Ishikawa (cell line): ENCODE results near the gene EDN1.

Experiments
- CREB1 ChIP-seq: IDR thresholded peaks from 2 replicates; pipeline ENCODE4 v1.6.1; 2012; ENCODE audit warnings: low read depth
- EGR1 ChIP-seq: IDR thresholded peaks from 2 replicates; pipeline ENCODE4 v1.6.1; 2012
- EP300 ChIP-seq: IDR thresholded peaks from 2 replicates; pipeline ENCODE4 v1.6.1; 2012; ENCODE audit warnings: borderline replicate concordance
- MAX ChIP-seq: IDR thresholded peaks from 2 replicates; pipeline ENCODE4 v1.6.1; 2012
- NFIC ChIP-seq: IDR thresholded peaks from 2 replicates; pipeline ENCODE4 v1.6.1; 2012
- RAD21 ChIP-seq: IDR thresholded peaks from 2 replicates; pipeline ENCODE4 v1.6.1; 2012; ENCODE audit warnings: low read depth
- TAF1 ChIP-seq: IDR thresholded peaks from 2 replicates; pipeline ENCODE4 v1.6.1; 2012; ENCODE audit warnings: low read depth, mild to moderate bottlenecking
- TCF12 ChIP-seq: IDR thresholded peaks from 2 replicates; pipeline ENCODE4 v1.6.1; 2012; ENCODE audit warnings: low read depth
- YY1 ChIP-seq: IDR thresholded peaks from 2 replicates; pipeline ENCODE4 v1.6.1; 2012; ENCODE audit warnings: low read depth
- TF ChIP-seq, protein P1 (sequence below): IDR thresholded peaks from 2 replicates; pipeline ENCODE4 v1.6.1; 2012; ENCODE audit warnings: low read depth, mild to moderate bottlenecking
- TF ChIP-seq, protein P2 (sequence below): IDR thresholded peaks from 2 replicates; pipeline ENCODE4 v1.6.1; 2012

DNA sequence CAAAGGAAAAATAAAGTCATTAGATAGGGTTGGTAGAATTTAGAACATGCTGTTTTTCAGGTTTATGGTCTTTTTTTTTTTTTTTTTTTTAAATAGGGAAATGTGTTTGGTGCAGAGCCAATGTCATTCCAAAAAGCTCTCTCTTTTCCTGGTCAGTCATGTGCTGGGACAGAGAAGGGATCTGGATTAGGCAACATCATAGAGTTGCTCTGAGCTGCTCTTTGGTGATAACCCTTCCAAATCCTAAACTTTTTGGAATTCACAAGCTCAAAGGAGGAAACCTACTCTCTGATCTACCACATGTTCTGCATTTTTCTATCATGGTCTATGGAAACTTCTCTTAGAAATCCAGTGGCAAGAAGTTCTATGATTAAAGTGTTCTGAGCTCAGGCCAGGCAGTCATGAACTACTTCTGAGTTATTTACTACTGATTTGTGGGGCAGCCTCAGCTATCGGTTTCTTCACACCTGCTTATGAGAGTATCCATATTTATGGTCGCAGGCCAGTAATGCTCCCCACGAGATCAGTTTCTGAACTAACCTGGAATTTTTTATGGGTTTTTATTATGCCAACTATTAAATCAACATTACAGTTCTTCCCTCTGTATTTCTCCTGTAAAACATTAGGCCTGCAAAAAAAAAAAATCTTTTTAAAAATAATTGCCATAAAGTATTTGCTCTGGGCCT, 4.8 kb downstream of the EDN1 start:
- TF ChIP-seq CREB1 (no peak), NFIC (no peak), TCF12 (no peak), EGR1 (no peak), YY1 (no peak), RAD21 (no peak), EP300 (no peak), MAX (no peak), TAF1 (no peak)
- TF ChIP-seq, protein P1, sequence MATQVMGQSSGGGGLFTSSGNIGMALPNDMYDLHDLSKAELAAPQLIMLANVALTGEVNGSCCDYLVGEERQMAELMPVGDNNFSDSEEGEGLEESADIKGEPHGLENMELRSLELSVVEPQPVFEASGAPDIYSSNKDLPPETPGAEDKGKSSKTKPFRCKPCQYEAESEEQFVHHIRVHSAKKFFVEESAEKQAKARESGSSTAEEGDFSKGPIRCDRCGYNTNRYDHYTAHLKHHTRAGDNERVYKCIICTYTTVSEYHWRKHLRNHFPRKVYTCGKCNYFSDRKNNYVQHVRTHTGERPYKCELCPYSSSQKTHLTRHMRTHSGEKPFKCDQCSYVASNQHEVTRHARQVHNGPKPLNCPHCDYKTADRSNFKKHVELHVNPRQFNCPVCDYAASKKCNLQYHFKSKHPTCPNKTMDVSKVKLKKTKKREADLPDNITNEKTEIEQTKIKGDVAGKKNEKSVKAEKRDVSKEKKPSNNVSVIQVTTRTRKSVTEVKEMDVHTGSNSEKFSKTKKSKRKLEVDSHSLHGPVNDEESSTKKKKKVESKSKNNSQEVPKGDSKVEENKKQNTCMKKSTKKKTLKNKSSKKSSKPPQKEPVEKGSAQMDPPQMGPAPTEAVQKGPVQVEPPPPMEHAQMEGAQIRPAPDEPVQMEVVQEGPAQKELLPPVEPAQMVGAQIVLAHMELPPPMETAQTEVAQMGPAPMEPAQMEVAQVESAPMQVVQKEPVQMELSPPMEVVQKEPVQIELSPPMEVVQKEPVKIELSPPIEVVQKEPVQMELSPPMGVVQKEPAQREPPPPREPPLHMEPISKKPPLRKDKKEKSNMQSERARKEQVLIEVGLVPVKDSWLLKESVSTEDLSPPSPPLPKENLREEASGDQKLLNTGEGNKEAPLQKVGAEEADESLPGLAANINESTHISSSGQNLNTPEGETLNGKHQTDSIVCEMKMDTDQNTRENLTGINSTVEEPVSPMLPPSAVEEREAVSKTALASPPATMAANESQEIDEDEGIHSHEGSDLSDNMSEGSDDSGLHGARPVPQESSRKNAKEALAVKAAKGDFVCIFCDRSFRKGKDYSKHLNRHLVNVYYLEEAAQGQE: no peak
- TF ChIP-seq, protein P2, sequence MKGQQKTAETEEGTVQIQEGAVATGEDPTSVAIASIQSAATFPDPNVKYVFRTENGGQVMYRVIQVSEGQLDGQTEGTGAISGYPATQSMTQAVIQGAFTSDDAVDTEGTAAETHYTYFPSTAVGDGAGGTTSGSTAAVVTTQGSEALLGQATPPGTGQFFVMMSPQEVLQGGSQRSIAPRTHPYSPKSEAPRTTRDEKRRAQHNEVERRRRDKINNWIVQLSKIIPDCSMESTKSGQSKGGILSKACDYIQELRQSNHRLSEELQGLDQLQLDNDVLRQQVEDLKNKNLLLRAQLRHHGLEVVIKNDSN: no peak
